HTR-8/SVneo (cell line): ENCODE data around the gene GPC6.

Source experiments
- DNase-seq: peaks from one replicate; pipeline ENCODE4 v3.0.0; 2011; ENCODE audit warnings: low spot score, mixed read lengths; ENCODE audit not compliant: insufficient read length
- FAIRE-seq: peaks from 2 replicates; lab custom pipeline; 2011; peaks lifted over from hg19 to GRCh38; lab: Jason Lieb, UNC

Gene GPC6

DNA sequence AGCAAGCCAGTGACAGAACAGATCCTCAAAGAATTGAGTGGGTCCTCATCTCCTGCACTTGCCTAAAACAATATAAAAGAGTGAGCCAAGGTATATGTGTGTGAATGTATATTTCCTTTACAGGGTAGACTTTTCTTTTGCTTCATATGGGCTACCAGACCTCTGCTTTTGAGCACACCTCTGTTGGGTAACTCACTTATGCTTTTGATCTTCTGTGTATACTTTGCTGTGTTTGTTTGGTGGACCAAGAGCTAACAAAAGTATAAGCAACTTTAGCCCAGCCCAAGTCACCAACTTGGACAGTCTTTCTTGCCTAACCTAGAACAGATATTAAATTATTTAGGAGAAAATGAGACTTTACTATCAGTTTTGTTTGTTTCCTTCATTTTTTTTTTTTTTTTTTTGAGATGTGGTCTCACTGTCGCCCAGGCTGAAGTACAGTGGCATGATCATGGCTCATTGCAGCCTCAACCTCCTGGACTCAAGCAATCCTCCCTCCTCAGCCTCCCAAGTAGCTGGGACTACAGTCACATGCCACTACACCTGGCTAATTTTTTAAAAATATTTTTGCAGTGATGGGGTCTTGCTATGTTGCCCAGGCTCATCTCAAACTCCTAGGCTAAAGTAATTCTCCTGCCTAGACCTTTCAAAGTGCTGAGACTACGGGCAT lies 739.8 kb downstream of the GPC6 start:
- FAIRE-seq: no peak
- DNase-seq: no peak

GRCh38 chr13:93967286-93967685 lies 740.7 kb downstream of the GPC6 start:
- DNase-seq: no peak

GRCh38 chr13:93975242-93975641 lies 748.6 kb downstream of the GPC6 start:
- FAIRE-seq: no peak

More at GRCh38 chr13:93967286-93967685, 740.7 kb downstream of the GPC6 start:
- no peak for FAIRE-seq

GRCh38 chr13:93976528-93976927 lies 749.9 kb downstream of the GPC6 start:
- no peak for FAIRE-seq
- DNase-seq: no peak

More at GRCh38 chr13:93975242-93975641, 748.6 kb downstream of the GPC6 start:
- DNase-seq: no peak

DNA sequence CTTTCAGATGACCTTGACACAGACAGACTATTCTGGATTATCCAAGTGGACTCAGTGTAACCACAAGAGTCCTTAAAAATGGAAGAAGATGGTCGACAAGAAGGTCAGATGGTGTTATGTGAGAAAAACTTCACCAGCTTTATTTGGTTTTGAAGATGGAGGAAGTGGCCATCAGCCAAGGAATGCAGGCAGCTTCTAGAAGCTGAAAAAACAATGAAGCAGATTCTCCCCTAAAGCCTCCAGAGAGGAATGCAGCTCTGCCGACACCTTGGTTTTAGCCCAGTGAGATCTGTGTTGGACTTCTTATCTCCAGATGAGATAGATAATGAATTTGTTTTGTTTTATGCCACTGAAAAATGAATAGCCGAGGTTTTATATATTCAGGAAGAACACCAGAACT lies 751.4 kb downstream of the GPC6 start:
- no peak for DNase-seq
- no peak for FAIRE-seq

- FAIRE-seq (no peak), DNase-seq (no peak)
Observed at GRCh38 chr13:93981426-93981977, 754.9 kb downstream of the GPC6 start.

GRCh38 chr13:93982179-93982918 lies 755.7 kb downstream of the GPC6 start:
- DNase-seq (no peak), FAIRE-seq (no peak)

DNA sequence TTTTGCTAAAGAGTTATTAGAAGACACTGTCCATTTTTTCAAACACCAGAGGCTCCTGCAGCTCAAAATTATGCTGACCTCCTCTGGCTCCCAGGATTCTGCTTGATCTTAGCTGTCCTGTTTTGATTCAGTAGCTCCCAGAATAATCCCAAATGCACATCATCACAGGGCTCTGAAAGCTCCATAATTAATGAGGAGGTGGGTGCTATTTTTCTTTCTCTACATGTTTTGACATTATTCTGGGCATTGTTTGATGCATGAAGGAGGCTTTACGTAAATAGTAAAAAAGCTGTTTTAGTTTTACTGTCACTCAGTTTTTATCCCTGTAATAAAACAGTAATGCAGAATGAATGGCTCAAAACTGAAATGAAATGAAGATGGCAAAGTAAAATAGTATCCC lies 757.4 kb downstream of the GPC6 start:
- no peak for FAIRE-seq
- no peak for DNase-seq

DNA sequence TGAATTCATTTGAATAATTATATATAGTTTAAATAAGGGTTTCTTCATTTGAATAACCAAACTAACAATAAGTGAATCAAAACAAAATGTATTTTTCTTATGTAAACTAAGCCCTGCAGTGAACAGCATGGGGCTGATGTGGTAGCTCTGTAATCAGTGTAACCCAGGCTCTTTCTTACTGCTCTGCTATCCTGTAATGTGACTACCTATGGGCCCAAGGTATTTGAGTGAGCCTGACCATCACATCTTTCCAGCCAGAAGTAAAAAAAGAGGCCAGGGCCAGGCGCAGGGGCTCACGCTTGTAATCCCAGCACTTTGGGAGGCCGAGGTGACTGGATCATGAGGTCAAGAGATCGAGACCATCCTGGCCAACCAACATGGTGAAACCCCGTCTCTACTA lies 758.3 kb downstream of the GPC6 start:
- no peak for FAIRE-seq
- DNase-seq: no peak

DNA sequence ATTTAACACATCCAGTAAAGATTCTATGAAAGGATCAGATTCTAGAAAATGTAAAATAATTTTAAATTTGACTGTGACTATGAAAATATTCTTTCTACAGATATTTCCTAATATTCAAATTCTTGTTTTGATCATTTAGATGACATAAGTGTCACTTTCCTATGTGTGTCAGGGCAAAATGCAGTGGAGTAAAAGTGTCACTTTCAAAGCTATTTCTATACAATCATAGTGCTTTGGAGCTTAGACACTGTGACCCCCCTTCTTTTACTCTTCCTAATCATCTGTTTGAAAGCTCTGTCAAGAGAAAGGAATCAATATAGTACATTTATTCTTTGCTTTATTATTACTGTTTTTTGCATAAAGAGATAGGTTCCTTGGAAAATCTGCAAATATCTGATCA lies 760.9 kb downstream of the GPC6 start:
- DNase-seq (no peak), FAIRE-seq (no peak)

DNA sequence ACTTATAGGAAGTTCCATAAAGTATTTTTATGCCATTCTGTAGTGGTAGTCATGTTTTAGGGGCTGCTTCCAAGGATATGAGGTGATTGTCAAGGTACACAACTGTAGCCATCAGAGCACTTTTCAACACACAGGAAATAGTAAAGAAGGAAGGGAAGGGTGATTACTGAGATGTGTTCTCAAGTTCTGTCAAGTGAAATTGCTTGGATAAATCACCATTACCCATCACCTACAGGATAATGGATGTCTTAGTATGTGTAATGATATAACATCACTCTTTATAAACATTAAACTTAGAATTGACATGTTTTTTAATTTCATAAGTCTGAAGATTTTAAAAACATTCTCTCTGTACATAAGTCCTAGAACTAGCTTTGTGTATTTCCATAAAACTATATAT lies 765.0 kb downstream of the GPC6 start:
- FAIRE-seq: no peak
- no peak for DNase-seq

GRCh38 chr13:93996481-93996880 lies 769.9 kb downstream of the GPC6 start:
- FAIRE-seq (no peak), DNase-seq (no peak)

- DNase-seq (no peak), FAIRE-seq (no peak)
Observed at GRCh38 chr13:94006296-94006695, 779.7 kb downstream of the GPC6 start.

DNA sequence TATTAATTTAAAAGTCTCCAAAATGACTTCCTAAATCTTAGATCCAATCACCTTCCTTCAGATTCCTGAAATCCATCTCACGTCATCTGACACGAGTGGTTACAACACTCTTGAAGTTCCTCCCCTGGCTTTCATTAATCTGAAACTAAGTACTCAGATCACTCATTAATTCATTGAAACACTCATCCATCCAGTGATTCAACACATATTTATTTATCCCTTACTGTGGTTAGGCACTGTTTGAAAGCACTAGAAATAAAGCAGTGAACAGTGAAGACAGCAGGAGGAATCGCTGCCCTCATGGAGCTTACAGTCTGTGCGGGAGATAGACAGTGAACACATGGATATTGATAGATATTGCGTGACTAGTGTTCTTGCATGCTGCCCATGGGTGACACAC lies 780.5 kb downstream of the GPC6 start:
- DNase-seq (no peak), FAIRE-seq (no peak)

GRCh38 chr13:94009701-94010100 lies 783.1 kb downstream of the GPC6 start:
- DNase-seq (no peak), FAIRE-seq (no peak)

GRCh38 chr13:94014461-94014860 lies 787.9 kb downstream of the GPC6 start:
- DNase-seq (no peak), FAIRE-seq (no peak)

DNA sequence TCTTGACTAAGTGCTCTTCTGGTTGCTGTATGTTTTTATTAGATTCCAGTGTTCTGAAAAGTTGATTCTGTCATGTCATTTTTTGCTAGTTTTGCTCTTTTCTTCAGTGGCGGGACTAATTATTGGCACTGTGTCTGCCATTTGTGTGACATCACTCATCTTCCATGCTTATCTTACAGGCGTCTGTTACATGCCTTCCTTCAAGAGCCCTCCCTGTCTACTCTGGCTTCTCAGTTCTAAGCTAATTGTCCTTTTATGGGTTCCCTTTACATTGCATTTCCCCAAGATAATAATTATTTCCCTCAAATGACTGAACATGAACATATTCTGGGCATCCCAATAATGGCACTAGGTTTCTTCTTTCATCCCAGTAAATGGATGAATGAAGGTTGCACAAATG lies 793.8 kb downstream of the GPC6 start:
- no peak for DNase-seq

DNA sequence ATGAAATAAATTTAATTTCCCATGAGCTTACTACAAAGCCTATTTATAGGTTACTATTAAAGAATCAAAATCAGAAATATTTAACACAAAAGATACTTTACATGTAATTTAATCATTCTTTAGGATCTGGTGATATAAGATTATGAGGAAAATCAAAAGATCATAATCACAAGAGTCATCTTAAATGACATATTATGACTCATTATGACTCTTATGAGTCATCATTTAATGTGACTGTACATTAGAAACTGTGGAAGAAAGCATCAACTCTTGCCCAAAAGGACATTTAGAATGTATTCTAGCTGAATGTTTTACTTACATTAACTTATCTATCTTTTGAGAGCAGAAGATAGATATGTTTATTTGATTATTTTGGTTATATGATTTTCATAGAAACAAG lies 794.2 kb downstream of the GPC6 start:
- FAIRE-seq: no peak
- no peak for DNase-seq

More for the DNA sequence above, 793.8 kb downstream of the GPC6 start:
- FAIRE-seq: no peak

DNA sequence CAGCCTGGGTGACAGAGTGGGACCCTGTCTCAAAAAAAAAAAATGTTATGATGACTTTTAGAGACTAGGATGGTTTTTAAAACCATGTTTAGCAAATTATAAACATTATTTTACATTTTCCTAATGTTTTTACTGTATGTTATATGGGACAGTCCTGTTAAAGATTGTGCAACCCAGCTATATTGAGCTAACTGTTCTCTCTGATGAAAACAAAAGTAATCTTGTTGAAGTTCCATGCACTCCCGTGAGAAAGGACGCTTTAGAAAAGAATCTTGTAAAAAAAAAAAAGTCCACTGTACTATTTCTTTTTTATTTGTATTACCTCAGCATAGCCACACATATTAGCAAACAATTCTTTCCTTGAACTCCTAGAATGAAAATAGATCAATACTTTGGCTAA lies 801.6 kb downstream of the GPC6 start:
- DNase-seq (no peak), FAIRE-seq (no peak)

DNA sequence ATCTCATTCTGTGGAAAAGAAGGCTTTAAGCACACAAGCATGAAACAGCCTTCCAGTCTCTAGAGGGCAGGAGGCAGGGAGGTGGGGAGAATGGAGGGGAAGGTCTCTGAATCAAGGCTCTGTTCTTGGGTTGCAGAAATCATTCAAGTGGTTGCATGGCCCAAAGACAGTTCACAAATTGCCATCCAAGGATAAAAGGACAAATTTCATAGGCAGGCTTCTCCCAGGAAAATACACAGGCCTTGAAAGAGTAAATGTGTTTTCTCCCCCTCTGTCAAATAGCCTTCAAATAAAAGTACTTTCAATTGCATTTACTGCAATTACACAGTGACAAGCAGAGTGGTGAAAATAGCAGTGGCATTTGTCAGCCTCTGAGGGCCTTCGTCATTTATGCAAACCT lies 802.0 kb downstream of the GPC6 start:
- no peak for DNase-seq
- no peak for FAIRE-seq

GRCh38 chr13:94030415-94031119 lies 804.0 kb downstream of the GPC6 start:
- no peak for DNase-seq
- peak; percentile 94 for FAIRE-seq
